H1 (cell line): ENCODE data around the gene SH3PXD2A. TPM values are rescaled to one million over a fixed set of nuclear protein-coding genes. Genes with fewer than 3 reads are reported as not detected.

Experiments
- CTCF ChIA-PET: fragments of 300-600 bp; sonication (Branson Sonifier 250); formaldehyde crosslinking; loops from one replicate; lab custom pipeline; 2021; ENCODE audit not compliant: partially characterized antibody; lab: Charles Lee
- POLR2A ChIA-PET: fragments of 300-600 bp; sonication (Branson Sonifier 250); formaldehyde crosslinking; loops from one replicate; lab custom pipeline; 2021; ENCODE audit warnings: inconsistent platforms; ENCODE audit not compliant: partially characterized antibody; lab: Charles Lee
- DNase-seq, 2 experiments: peaks; one replicate each; pipeline versions ENCODE4 v3.0.0 to v3.0.0-alpha.2; 2010 to 2022; ENCODE audit warnings: low spot score in 2 of 2, low read depth in 1 of 2, mixed read lengths in 1 of 2
- FAIRE-seq: peaks from 2 replicates; lab custom pipeline; 2011; peaks lifted over from hg19 to GRCh38; lab: Jason Lieb, UNC
- H2AFZ ChIP-seq: 2 replicates; pipeline ENCODE4 v1.8.1; 2012; ENCODE audit warnings: low read length, inconsistent platforms
- H2AK5ac ChIP-seq: 2 replicates; pipeline ENCODE4 v1.6.1; 2013; ENCODE audit warnings: low read depth, low read length
- H2BK120ac ChIP-seq: replicated peaks from 2 replicates; pipeline ENCODE3; 2013; ENCODE audit warnings: low read depth, low read length, inconsistent platforms
- H2BK12ac ChIP-seq: 2 replicates; pipeline ENCODE4 v1.6.1; 2013; ENCODE audit warnings: low read depth, low read length
- H2BK15ac ChIP-seq: 2 replicates; pipeline ENCODE4 v1.6.1; 2013; ENCODE audit warnings: low read length
- H2BK20ac ChIP-seq: 2 replicates; pipeline ENCODE4 v1.6.1; 2013; ENCODE audit warnings: low read length
- H2BK5ac ChIP-seq: 2 replicates; pipeline ENCODE4 v1.6.1; 2013; ENCODE audit warnings: low read depth, low read length
- H3K14ac ChIP-seq: 2 replicates; pipeline ENCODE4 v1.6.1; 2013; ENCODE audit warnings: inconsistent platforms; ENCODE audit not compliant: insufficient read length
- H3K18ac ChIP-seq: 2 replicates; pipeline ENCODE4 v1.6.1; 2013; ENCODE audit warnings: low read length; ENCODE audit errors: extremely low read depth
- H3K23ac ChIP-seq: 2 replicates; pipeline ENCODE4 v1.6.1; 2013; ENCODE audit warnings: inconsistent platforms; ENCODE audit not compliant: insufficient read length
- H3K23me2 ChIP-seq: 2 replicates; pipeline ENCODE4 v1.6.1; 2013; ENCODE audit warnings: low read depth, low read length
- H3K27ac ChIP-seq: 2 replicates; pipeline ENCODE4 v1.6.1; 2011; ENCODE audit warnings: low read depth, low read length, inconsistent platforms
- H3K27me3 ChIP-seq, 4 experiments: replicated peaks in 1 of 4; 1 replicate in 1 of 4; 2 replicates in 3 of 4; pipeline versions ENCODE4 v1.6.1 to v1.8.1; 2011 to 2013; ENCODE audit warnings: low read length in 3 of 4, mild to moderate bottlenecking in 3 of 4, inconsistent platforms in 2 of 4, mixed read lengths in 2 of 4, moderate library complexity in 1 of 4; ENCODE audit not compliant: control insufficient read depth in 3 of 4, insufficient read depth in 3 of 4; ENCODE audit errors: extremely low read depth in 1 of 4
- H3K36me3 ChIP-seq, 4 experiments: 2 replicates each; pipeline versions ENCODE4 v1.6.1 to v1.8.1; 2011 to 2013; ENCODE audit warnings: mild to moderate bottlenecking in 4 of 4, low read length in 3 of 4, moderate library complexity in 2 of 4, control low read depth in 1 of 4, inconsistent platforms in 1 of 4; ENCODE audit not compliant: insufficient read depth in 4 of 4, control insufficient read depth in 2 of 4
- H3K4ac ChIP-seq: replicated peaks from 2 replicates; pipeline ENCODE3; 2013; ENCODE audit warnings: low read length, low read depth, mixed read lengths, inconsistent platforms; ENCODE audit not compliant: insufficient read length
- H3K4me1 ChIP-seq, 4 experiments: replicated peaks in 1 of 4; 1 replicate in 1 of 4; 2 replicates in 3 of 4; pipeline versions ENCODE4 v1.6.1 to v1.8.1; 2011 to 2013; ENCODE audit warnings: low read length in 3 of 4, inconsistent platforms in 2 of 4, mixed read lengths in 1 of 4; ENCODE audit not compliant: insufficient read depth in 4 of 4, control insufficient read depth in 3 of 4
- H3K4me2 ChIP-seq, 2 experiments: 2 replicates each; pipeline versions ENCODE4 v1.6.1 to v1.8.1; 2011 to 2013; ENCODE audit warnings: low read depth in 2 of 2, low read length in 2 of 2, control low read depth in 1 of 2, inconsistent platforms in 1 of 2, mild to moderate bottlenecking in 1 of 2; ENCODE audit not compliant: insufficient read depth in 1 of 2
- H3K4me3 ChIP-seq, 4 experiments: fragments of 200-600, 300-600 bp in 1 of 4; sonication (generic), shearing (Covaris generic), sonication (Bioruptor Twin) in 1 of 4; 2 replicates each; pipeline versions ENCODE4 v1.5.1 to v1.8.1; 2011 to 2016; ENCODE audit warnings: low read length in 4 of 4, low read depth in 3 of 4, control low read depth in 2 of 4, inconsistent platforms in 2 of 4, mild to moderate bottlenecking in 2 of 4, mixed read lengths in 1 of 4, moderate library complexity in 1 of 4; ENCODE audit not compliant: insufficient read depth in 2 of 4; ENCODE audit errors: extremely low read depth in 1 of 4
- H3K56ac ChIP-seq: replicated peaks from 2 replicates; pipeline ENCODE3; 2013; ENCODE audit warnings: low read depth, mild to moderate bottlenecking, mixed read lengths, low read length, inconsistent platforms; ENCODE audit not compliant: insufficient read length
- H3K79me1 ChIP-seq: 2 replicates; pipeline ENCODE4 v1.6.1; 2013; ENCODE audit warnings: low read depth, low read length, control low read depth
- H3K79me2 ChIP-seq, 2 experiments: 2 replicates each; pipeline versions ENCODE4 v1.6.1 to v1.8.1; 2012 to 2013; ENCODE audit warnings: low read length in 2 of 2, mild to moderate bottlenecking in 2 of 2, inconsistent platforms in 1 of 2; ENCODE audit not compliant: insufficient read depth in 2 of 2, control insufficient read depth in 1 of 2
- H3K9ac ChIP-seq, 4 experiments: replicated peaks in 1 of 4; 1 replicate in 1 of 4; 2 replicates in 3 of 4; pipeline versions ENCODE4 v1.6.1 to v1.8.1; 2011 to 2013; ENCODE audit warnings: low read depth in 3 of 4, low read length in 3 of 4, control low read depth in 2 of 4, mild to moderate bottlenecking in 2 of 4, moderate library complexity in 2 of 4, inconsistent platforms in 1 of 4; ENCODE audit errors: extremely low read depth in 1 of 4
- H3K9me3 ChIP-seq, 2 experiments: 2 replicates each; pipeline versions ENCODE4 v1.6.1 to v1.8.1; 2012 to 2013; ENCODE audit warnings: mild to moderate bottlenecking in 2 of 2, moderate library complexity in 2 of 2, control low read depth in 1 of 2, inconsistent platforms in 1 of 2, low read depth in 1 of 2, low read length in 1 of 2, mixed read lengths in 1 of 2; ENCODE audit not compliant: insufficient read depth in 2 of 2
- H4K20me1 ChIP-seq, 2 experiments: replicated peaks in 1 of 2; 2 replicates each; pipeline versions ENCODE3 to v1.8.1; 2011 to 2013; ENCODE audit warnings: inconsistent platforms in 2 of 2, low read length in 2 of 2, mild to moderate bottlenecking in 1 of 2; ENCODE audit not compliant: insufficient read depth in 2 of 2, control insufficient read depth in 1 of 2
- H4K5ac ChIP-seq: 2 replicates; pipeline ENCODE4 v1.6.1; 2013; ENCODE audit warnings: low read length, low read depth, mixed read lengths, inconsistent platforms; ENCODE audit not compliant: insufficient read length
- H4K8ac ChIP-seq: 2 replicates; pipeline ENCODE4 v1.8.0; 2013; ENCODE audit warnings: mild to moderate bottlenecking, moderate library complexity, low read length, inconsistent platforms; ENCODE audit not compliant: insufficient read depth; ENCODE audit errors: extremely low read depth
- H4K91ac ChIP-seq: replicated peaks from 2 replicates; pipeline ENCODE3; 2013; ENCODE audit warnings: low read length, mixed read lengths, inconsistent platforms; ENCODE audit not compliant: insufficient read length
- CBX8 ChIP-seq: fragments of 300-800, 300-1000 bp; sonication (generic); IDR thresholded peaks from 2 replicates; pipeline ENCODE4 v1.7.1; 2016; ENCODE audit warnings: low read depth, low read length, borderline replicate concordance
- CREB1 ChIP-seq: IDR thresholded peaks from 2 replicates; pipeline ENCODE4 v1.6.1; 2012; ENCODE audit warnings: inconsistent platforms
- EP300 ChIP-seq, 2 experiments: IDR thresholded peaks; 1 replicate in 1 of 2; 2 replicates in 1 of 2; pipeline ENCODE4 v1.6.1; 2011 to 2012; ENCODE audit warnings: low read depth in 2 of 2, low read length in 2 of 2, mild to moderate bottlenecking in 2 of 2, borderline replicate concordance in 1 of 2, inconsistent platforms in 1 of 2, moderate library complexity in 1 of 2
- KDM4A ChIP-seq: IDR thresholded peaks from one replicate; pipeline ENCODE4 v1.7.1; 2012; ENCODE audit warnings: low read depth, mild to moderate bottlenecking, moderate library complexity, low read length, inconsistent platforms; ENCODE audit not compliant: severe bottlenecking
- KDM5A ChIP-seq: fragments of 200-600 bp; IDR thresholded peaks from 2 replicates; pipeline ENCODE4 v1.7.1; 2012; ENCODE audit warnings: mild to moderate bottlenecking, low read length, inconsistent platforms, mixed read lengths
- POLR2A ChIP-seq, 2 experiments: IDR thresholded peaks; 1 replicate in 1 of 2; 2 replicates in 1 of 2; pipeline ENCODE4 v1.6.1; 2011; ENCODE audit warnings: low read depth in 2 of 2, low read length in 2 of 2, mild to moderate bottlenecking in 2 of 2; ENCODE audit errors: control extremely low read depth in 1 of 2
- RBBP5 ChIP-seq: IDR thresholded peaks from 2 replicates; pipeline ENCODE4 v1.7.1; 2012; ENCODE audit warnings: low read depth, mild to moderate bottlenecking, inconsistent platforms, low read length, moderate library complexity, borderline replicate concordance
- RFX5 ChIP-seq: IDR thresholded peaks from 2 replicates; pipeline ENCODE4 v1.6.1; 2011; ENCODE audit warnings: low read depth, low read length, improper control_type of control experiment, borderline replicate concordance
- RXRA ChIP-seq: IDR thresholded peaks from 2 replicates; pipeline ENCODE4 v1.6.1; 2011; ENCODE audit warnings: low read depth, mild to moderate bottlenecking, low read length, moderate library complexity; ENCODE audit not compliant: insufficient read depth
- TBP ChIP-seq: IDR thresholded peaks from 2 replicates; pipeline ENCODE4 v1.6.1; 2011; ENCODE audit warnings: low read depth, low read length, improper control_type of control experiment
- ZNF274 ChIP-seq: IDR thresholded peaks from 2 replicates; pipeline ENCODE4 v1.7.0; 2012; ENCODE audit warnings: low read length, borderline replicate concordance; ENCODE audit errors: extremely low read depth
- WGBS, 2 experiments: shearing (Covaris generic) in 1 of 2; methylation state at CpG; one replicate each; pipeline versions ENCODE4 v1.1.6 to v1.1.7; 2013 to 2015; ENCODE audit warnings: low lambda C conversion rate in 2 of 2, mixed read lengths in 2 of 2, inconsistent platforms in 1 of 2, low coverage in 1 of 2, missing lambda C conversion rate in 1 of 2; ENCODE audit not compliant: insufficient replicate concordance in 2 of 2, insufficient coverage in 1 of 2, insufficient read length in 1 of 2; ENCODE audit errors: extremely low coverage in 1 of 2, missing lambda C conversion rate in 1 of 2; 5-methylcytosine and 5-hydroxymethylcytosine counted together
- polyA plus RNA-seq, 7 experiments: library from polyadenylated mRNA; depleted of rRNA in 3 of 7; stranded (reverse) in 5 of 7; unstranded in 2 of 7; fragments of >200 nt in 5 of 7; fragments of 200-250 nt in 2 of 7; gene quantifications; 1 replicate in 5 of 7; 2 replicates in 1 of 7; 4 replicates in 1 of 7; pipeline versions ENCODE4 v1.2.1 to v1.2.3, GENCODE V29; 2011 to 2013; ENCODE audit warnings: missing spikeins in 2 of 7, mixed read lengths in 2 of 7
- total RNA-seq: library from RNA; stranded (reverse); fragmentation: NEBNext Ultra II Directional; extraction: Animal tissue kit (Norgen Biotek cat#: 25700); gene quantifications from 2 replicates; pipeline ENCODE4 v1.2.1, GENCODE V29; 2021

SH3PXD2A gene
- total and polyA plus RNA-seq, 2 of the 8 experiments (the other 6 are each of a cell fraction or from before 2014, with no cell fraction given) = 5.4 to 16.3 TPM

- DNase-seq (no peak), FAIRE-seq (no peak)
- Histone ChIP-seq H3K79me1 (no peaks in the 10 kb centered on the region), H2BK20ac (no peak overlapping the region), H3K79me2 (no peaks in the 10 kb centered on the region), H3K9ac (no peak overlapping the region), H2AK5ac (no peak overlapping the region), H2BK12ac (peak overlapping the region; percentile 3; the same call in 1 of the 2 replicates), H4K8ac (no peak overlapping the region), H4K91ac (no peak overlapping the region), H2BK120ac (no peak overlapping the region), H3K27me3 (no peaks in the 10 kb centered on the region; a peak in 1 of 7 replicates), H3K14ac (no peak overlapping the region), H4K20me1 (no peaks in the 10 kb centered on the region), H3K4me2 (no peak overlapping the region), H2BK5ac (no peak overlapping the region), H3K23me2 (peaks cover 2% of the 10 kb centered on the region; the same call in 1 of the 2 replicates), H2AFZ (no peak overlapping the region), H3K27ac (no peak overlapping the region), H3K4ac (no peak overlapping the region), H3K4me1 (no peaks in the 10 kb centered on the region; a peak in 1 of 7 replicates), H3K36me3 (no peaks in the 10 kb centered on the region), H3K4me3 (no peak overlapping the region), H2BK15ac (no peak overlapping the region), H3K18ac (no peak overlapping the region), H3K56ac (no peak overlapping the region), H4K5ac (no peak overlapping the region), H3K23ac (no peak overlapping the region), H3K9me3 (0 out of 4 replicates have a peak, but pooled peaks cover 0 to 2% of the 10 kb centered on the region in 2 experiments)
- ChIA-PET POLR2A (interaction anchor here (0.7 kb wide), 1 partner anchor 15 kb away, joined by 5 read pairs; no protein-coding TSS in a partner anchor), CTCF (interaction anchor here (0.9 to 12.0 kb wide), 10 partner anchors 9 to 130 kb away, joined by 3 to 134 read pairs (median 5); no protein-coding TSS in a partner anchor)
- 82% methylated on average over 13 of the region's 13 CpGs; no CpG with 5 or more reads in 1 of the 2 experiments for WGBS, 2 experiments
- TF ChIP-seq CBX8 = no peak
- TF ChIP-seq RFX5 = no peak
- TF ChIP-seq RBBP5 = no peak
- TF ChIP-seq RXRA = no peak
- no peak for TF ChIP-seq POLR2A (IDR thresholded peaks at IDR 0.05; ENCODE audit: control extremely low read depth in 1 of 2, low read depth in 2 of 2, low read length in 2 of 2)
- TF ChIP-seq CREB1 = no peak
- no peak for TF ChIP-seq TBP
- TF ChIP-seq KDM4A = no peak
- no peak for TF ChIP-seq ZNF274
- TF ChIP-seq EP300 (IDR thresholded peaks at IDR 0.05; ENCODE audit: borderline replicate concordance in 1 of 2, low read depth in 2 of 2, low read length in 2 of 2) = no peak
- TF ChIP-seq KDM5A = no peak
These were observed 272.8 kb downstream of the SH3PXD2A start for GRCh38 chr10:103582331-103583123.
